PFSK-1 (cell line): ENCODE data around the gene TMOD2.

Source experiments
- FOXP2 ChIP-seq: optimal IDR thresholded peaks from 2 replicates; pipeline ENCODE3; 2011; ENCODE audit warnings: borderline replicate concordance, control low read depth, inconsistent platforms; ENCODE audit not compliant: insufficient read depth; ENCODE audit errors: extremely low read length, extremely low read depth
- POLR2AphosphoS5 ChIP-seq: IDR thresholded peaks from 2 replicates; pipeline ENCODE4 v1.6.1; 2012; ENCODE audit warnings: low read depth, mild to moderate bottlenecking, control low read depth, low read length, moderate library complexity
- SIN3A ChIP-seq: IDR thresholded peaks from 2 replicates; pipeline ENCODE4 v1.6.1; 2012; ENCODE audit warnings: mild to moderate bottlenecking, low read length, moderate library complexity, borderline replicate concordance; ENCODE audit not compliant: insufficient read depth
- TAF1 ChIP-seq: IDR thresholded peaks from 2 replicates; pipeline ENCODE4 v1.6.1; 2012; ENCODE audit warnings: low read length, control low read depth, borderline replicate concordance; ENCODE audit not compliant: insufficient read depth
- TF ChIP-seq, protein P1 (sequence below), 2 experiments: IDR thresholded peaks; 2 replicates each; pipeline versions ENCODE4 v1.6.1 to v1.8.0; 2011 to 2012; ENCODE audit warnings: low read depth in 2 of 2, low read length in 2 of 2, control low read depth in 1 of 2, inconsistent platforms in 1 of 2, mild to moderate bottlenecking in 1 of 2, moderate library complexity in 1 of 2; ENCODE audit not compliant: insufficient read depth in 1 of 2

The TMOD2 gene

DNA sequence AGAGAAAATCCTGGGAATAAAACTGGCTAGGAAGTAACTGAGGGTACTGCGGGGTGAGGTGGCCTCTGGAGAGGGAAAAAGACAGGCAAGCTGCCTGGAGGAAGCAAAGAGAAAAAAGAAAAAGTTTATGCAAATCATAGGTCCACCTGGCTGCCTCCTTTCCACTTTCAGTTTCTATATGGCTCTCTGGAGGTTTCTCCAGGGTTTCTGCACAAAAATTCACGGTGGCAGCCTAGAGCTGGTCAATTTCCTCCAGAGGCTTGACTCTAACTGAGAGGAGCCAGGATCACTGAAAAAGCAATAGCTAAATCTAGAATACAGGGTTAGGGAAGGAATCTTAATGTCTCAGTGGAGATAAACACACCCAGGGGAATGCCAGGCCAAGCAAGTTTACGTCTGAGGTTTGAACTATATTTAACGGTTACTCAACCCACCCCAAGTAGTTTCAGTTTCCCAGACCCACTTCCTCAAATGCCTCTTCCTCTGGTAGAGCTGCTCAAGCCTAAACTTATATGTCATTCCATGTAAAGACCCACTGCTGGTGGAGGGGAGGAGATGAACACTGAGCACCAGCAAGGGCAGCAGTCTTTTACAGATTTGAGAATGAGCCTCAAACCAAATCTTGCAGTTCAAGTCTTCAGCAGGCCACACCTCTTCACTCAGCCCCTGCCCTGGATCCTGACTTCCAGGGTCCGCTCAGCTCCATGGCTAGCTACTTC lies 19.7 kb upstream of the TMOD2 start:
- no peak for TF ChIP-seq FOXP2
- TF ChIP-seq, protein P1, sequence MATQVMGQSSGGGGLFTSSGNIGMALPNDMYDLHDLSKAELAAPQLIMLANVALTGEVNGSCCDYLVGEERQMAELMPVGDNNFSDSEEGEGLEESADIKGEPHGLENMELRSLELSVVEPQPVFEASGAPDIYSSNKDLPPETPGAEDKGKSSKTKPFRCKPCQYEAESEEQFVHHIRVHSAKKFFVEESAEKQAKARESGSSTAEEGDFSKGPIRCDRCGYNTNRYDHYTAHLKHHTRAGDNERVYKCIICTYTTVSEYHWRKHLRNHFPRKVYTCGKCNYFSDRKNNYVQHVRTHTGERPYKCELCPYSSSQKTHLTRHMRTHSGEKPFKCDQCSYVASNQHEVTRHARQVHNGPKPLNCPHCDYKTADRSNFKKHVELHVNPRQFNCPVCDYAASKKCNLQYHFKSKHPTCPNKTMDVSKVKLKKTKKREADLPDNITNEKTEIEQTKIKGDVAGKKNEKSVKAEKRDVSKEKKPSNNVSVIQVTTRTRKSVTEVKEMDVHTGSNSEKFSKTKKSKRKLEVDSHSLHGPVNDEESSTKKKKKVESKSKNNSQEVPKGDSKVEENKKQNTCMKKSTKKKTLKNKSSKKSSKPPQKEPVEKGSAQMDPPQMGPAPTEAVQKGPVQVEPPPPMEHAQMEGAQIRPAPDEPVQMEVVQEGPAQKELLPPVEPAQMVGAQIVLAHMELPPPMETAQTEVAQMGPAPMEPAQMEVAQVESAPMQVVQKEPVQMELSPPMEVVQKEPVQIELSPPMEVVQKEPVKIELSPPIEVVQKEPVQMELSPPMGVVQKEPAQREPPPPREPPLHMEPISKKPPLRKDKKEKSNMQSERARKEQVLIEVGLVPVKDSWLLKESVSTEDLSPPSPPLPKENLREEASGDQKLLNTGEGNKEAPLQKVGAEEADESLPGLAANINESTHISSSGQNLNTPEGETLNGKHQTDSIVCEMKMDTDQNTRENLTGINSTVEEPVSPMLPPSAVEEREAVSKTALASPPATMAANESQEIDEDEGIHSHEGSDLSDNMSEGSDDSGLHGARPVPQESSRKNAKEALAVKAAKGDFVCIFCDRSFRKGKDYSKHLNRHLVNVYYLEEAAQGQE (IDR thresholded peaks at IDR 0.05; ENCODE audit: insufficient read depth in 1 of 2, low read depth in 2 of 2, low read length in 2 of 2): no peak
- TF ChIP-seq POLR2AphosphoS5: no peak
- TF ChIP-seq SIN3A: no peak
- TF ChIP-seq TAF1: no peak

DNA sequence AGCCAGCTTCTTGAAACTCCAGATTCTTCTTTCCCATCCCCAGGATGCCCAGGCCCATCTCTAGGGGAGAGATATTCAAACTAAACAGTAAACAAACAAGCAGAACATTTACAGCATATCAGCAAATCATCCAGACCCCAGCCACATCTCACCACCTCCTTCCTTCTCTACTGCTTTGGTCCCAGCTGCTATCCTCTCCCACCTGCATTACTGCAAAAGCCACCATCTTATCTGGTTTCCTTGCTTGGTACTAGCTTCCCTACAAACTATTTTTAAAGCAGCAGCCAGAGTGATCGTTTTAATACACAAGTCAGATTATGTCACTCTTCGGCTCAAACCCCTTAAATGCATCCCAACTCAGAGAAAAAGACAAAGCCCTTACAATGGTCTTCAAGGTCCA lies 18.8 kb upstream of the TMOD2 start:
- TF ChIP-seq TAF1 (no peak), POLR2AphosphoS5 (no peak), SIN3A (no peak), FOXP2 (no peak)
- TF ChIP-seq, protein P1 (IDR thresholded peaks at IDR 0.05; ENCODE audit: insufficient read depth in 1 of 2, low read depth in 2 of 2, low read length in 2 of 2): no peak

DNA sequence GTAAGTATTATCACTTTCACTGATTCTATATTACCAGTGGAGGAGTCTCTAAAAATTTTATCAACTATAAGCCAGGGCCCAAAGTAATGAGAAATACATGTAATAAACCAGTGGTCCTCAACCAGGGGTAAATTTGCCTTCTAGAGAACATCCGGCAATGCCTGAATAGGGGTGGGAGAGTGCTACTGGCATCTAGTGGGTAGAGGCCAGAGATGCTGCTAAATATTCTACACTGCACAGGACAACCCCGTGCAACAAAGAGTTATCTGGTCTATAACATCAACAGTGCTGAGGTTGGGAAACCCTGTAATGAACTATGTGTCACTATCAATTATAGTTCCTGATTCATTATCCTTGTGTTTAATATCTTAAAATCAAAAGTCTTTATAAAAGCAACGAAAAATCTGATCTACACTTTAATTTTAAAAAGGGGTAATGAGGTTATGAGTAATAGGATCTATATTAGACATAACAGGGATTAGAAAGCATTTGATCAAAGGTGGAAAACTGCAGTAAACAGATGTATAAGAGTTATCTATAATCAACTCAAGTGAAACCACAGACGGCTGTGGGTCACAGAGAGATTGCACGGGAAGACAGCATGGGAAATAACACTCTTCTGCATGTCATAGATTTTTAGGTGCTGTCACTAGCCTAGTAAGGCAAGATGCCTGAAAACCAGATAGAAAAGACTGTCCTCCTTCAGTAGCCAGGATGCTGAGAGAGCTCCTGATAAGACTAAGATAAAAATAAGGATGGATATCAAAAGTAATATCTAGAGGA lies 16.0 kb upstream of the TMOD2 start:
- TF ChIP-seq SIN3A (no peak), TAF1 (no peak), FOXP2 (no peak), POLR2AphosphoS5 (no peak)
- TF ChIP-seq, protein P1 (IDR thresholded peaks at IDR 0.05; ENCODE audit: insufficient read depth in 1 of 2, low read depth in 2 of 2, low read length in 2 of 2): no peak

DNA sequence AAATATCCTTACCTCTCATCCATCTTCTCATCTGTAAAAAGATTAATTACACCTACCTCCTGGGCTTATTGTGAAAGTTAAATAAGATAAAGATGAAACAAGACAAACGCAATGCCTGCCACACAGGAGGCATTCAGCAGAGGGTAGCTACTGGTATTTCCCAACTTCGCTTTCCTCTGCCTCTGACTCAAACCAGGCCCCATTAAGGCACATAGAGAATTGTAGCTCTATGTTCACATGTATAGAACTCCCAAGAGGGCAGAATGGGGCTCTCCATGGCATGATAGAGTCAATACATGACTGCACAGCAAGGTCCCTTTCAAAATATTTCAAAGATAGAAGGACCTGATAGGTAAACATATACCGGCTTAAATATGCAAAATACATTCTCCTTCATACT lies 15.3 kb upstream of the TMOD2 start:
- TF ChIP-seq FOXP2: no peak
- TF ChIP-seq TAF1: no peak
- TF ChIP-seq SIN3A: no peak
- TF ChIP-seq POLR2AphosphoS5: no peak
- TF ChIP-seq, protein P1 (IDR thresholded peaks at IDR 0.05; ENCODE audit: insufficient read depth in 1 of 2, low read depth in 2 of 2, low read length in 2 of 2): no peak
